Astrocyte (in vitro differentiated cells and primary cell): ENCODE results near the gene LAMA3. TPM values are rescaled to one million over a fixed set of nuclear protein-coding genes. Genes with fewer than 3 reads are reported as not detected.

ENCODE experiments used
- DNase-seq: peaks from one replicate; pipeline ENCODE4 v3.0.0-alpha.2; 2010; ENCODE audit warnings: low read depth
- FAIRE-seq: peaks from 2 replicates; lab custom pipeline; 2011; peaks lifted over from hg19 to GRCh38; lab: Jason Lieb, UNC
- H2AFZ ChIP-seq: 2 replicates; pipeline ENCODE4 v1.6.0; 2012; ENCODE audit warnings: low read depth, low read length, inconsistent platforms
- H3K27ac ChIP-seq: 2 replicates; pipeline ENCODE4 v1.5.1; 2011; ENCODE audit warnings: low read depth, low read length, inconsistent platforms
- H3K27me3 ChIP-seq: 2 replicates; pipeline ENCODE4 v1.6.0; 2011; ENCODE audit warnings: low read length, inconsistent platforms; ENCODE audit not compliant: insufficient read depth
- H3K36me3 ChIP-seq: 2 replicates; pipeline ENCODE4 v1.5.1; 2011; ENCODE audit warnings: low read length, inconsistent platforms; ENCODE audit not compliant: insufficient read depth
- H3K4me1 ChIP-seq: 2 replicates; pipeline ENCODE4 v1.5.1; 2011; ENCODE audit warnings: low read length, inconsistent platforms; ENCODE audit not compliant: insufficient read depth
- H3K4me2 ChIP-seq: 2 replicates; pipeline ENCODE4 v1.6.0; 2012; ENCODE audit warnings: low read length, inconsistent platforms
- H3K4me3 ChIP-seq: 2 replicates; pipeline ENCODE4 v1.5.1; 2011; ENCODE audit warnings: low read depth, mild to moderate bottlenecking, low read length, inconsistent platforms; ENCODE audit not compliant: insufficient read depth
- H3K79me2 ChIP-seq: 2 replicates; pipeline ENCODE4 v1.6.0; 2012; ENCODE audit warnings: mild to moderate bottlenecking, low read length, inconsistent platforms; ENCODE audit not compliant: insufficient read depth
- H3K9ac ChIP-seq: 2 replicates; pipeline ENCODE4 v1.6.0; 2012; ENCODE audit warnings: mild to moderate bottlenecking, low read length, inconsistent platforms
- H3K9me3 ChIP-seq: 2 replicates; pipeline ENCODE4 v1.5.1; 2012; ENCODE audit warnings: low read depth, mild to moderate bottlenecking, low read length, inconsistent platforms; ENCODE audit not compliant: insufficient read depth
- H4K20me1 ChIP-seq: 2 replicates; pipeline ENCODE4 v1.6.0; 2012; ENCODE audit warnings: low read length, inconsistent platforms; ENCODE audit not compliant: insufficient read depth
- H3K27ac Mint-ChIP-seq: one replicate; pipeline ENCODE4 v1.8.0; 2021; ENCODE audit warnings: mild to moderate bottlenecking, mixed read lengths; ENCODE audit not compliant: unreplicated experiment
- H3K27me3 Mint-ChIP-seq: one replicate; pipeline ENCODE4 v1.8.0; 2021; ENCODE audit warnings: low read depth, mixed read lengths; ENCODE audit not compliant: unreplicated experiment
- H3K36me3 Mint-ChIP-seq: one replicate; pipeline ENCODE4 v1.8.0; 2021; ENCODE audit warnings: low read depth, mixed read lengths; ENCODE audit not compliant: unreplicated experiment
- H3K4me1 Mint-ChIP-seq: one replicate; pipeline ENCODE4 v1.8.0; 2021; ENCODE audit warnings: low read depth, mixed read lengths; ENCODE audit not compliant: unreplicated experiment
- H3K4me3 Mint-ChIP-seq: one replicate; pipeline ENCODE4 v1.8.0; 2021; ENCODE audit warnings: mild to moderate bottlenecking, moderate library complexity, mixed read lengths; ENCODE audit not compliant: unreplicated experiment
- H3K9me3 Mint-ChIP-seq: one replicate; pipeline ENCODE4 v1.8.0; 2021; ENCODE audit warnings: mild to moderate bottlenecking, mixed read lengths; ENCODE audit not compliant: unreplicated experiment
- EZH2 ChIP-seq: IDR thresholded peaks from 2 replicates; pipeline ENCODE4 v1.6.1; 2012; ENCODE audit warnings: mild to moderate bottlenecking, low read length, inconsistent platforms; ENCODE audit not compliant: insufficient read depth
- total RNA-seq: library from RNA; stranded (reverse); gene quantifications from 2 replicates; pipeline ENCODE4 v1.2.1, GENCODE V29; 2021
- TF ChIP-seq, protein P1 (sequence below): IDR thresholded peaks from 2 replicates; pipeline ENCODE4 v1.5.1; 2011; ENCODE audit warnings: low read depth, mild to moderate bottlenecking, inconsistent platforms, low read length, moderate library complexity; ENCODE audit not compliant: insufficient read depth

LAMA3 gene
- total RNA-seq, 1 donor from 2014 or later = 0.86 TPM

DNA sequence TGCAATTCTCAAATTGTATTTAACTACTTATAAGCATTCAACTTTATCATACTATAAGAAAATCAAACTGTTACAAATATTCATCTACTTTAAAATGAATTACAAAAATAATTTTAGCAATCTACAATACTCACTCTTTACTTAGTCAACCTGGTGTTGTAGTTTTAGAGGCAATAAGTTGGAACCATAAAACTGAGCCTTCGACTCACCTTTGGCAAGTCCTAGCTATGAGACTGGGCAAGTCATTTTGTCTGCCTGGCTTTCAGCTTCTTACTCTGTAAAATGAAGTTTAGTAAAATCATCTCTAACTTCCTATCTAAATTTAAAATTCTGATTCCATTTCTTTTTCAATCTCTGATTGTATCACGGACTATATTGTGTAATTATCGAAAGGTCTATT is 161.0 kb downstream of the LAMA3 start:
- no peak overlapping the region for H3K4me3 Mint-ChIP-seq
- no peaks in the 10 kb centered on the region for H3K9me3 Mint-ChIP-seq
- H3K27me3 Mint-ChIP-seq = peaks cover 13% of the 10 kb centered on the region
- peaks cover 4% of the 10 kb centered on the region for H3K4me1 Mint-ChIP-seq
- no peaks in the 10 kb centered on the region for H3K9me3 ChIP-seq
- no peaks in the 10 kb centered on the region for H3K36me3 ChIP-seq
- H3K9ac ChIP-seq = no peak overlapping the region
- H3K36me3 Mint-ChIP-seq = peaks cover 2% of the 10 kb centered on the region
- H3K79me2 ChIP-seq = no peaks in the 10 kb centered on the region
- H2AFZ ChIP-seq = no peak overlapping the region
- FAIRE-seq = no peak
- peaks cover 1% of the 10 kb centered on the region for H3K4me1 ChIP-seq
- H3K4me3 ChIP-seq = no peak overlapping the region
- no peak for DNase-seq
- no peak overlapping the region for H3K27ac ChIP-seq
- H4K20me1 ChIP-seq = no peaks in the 10 kb centered on the region
- H3K27me3 ChIP-seq = no peaks in the 10 kb centered on the region
- TF ChIP-seq, protein P1, sequence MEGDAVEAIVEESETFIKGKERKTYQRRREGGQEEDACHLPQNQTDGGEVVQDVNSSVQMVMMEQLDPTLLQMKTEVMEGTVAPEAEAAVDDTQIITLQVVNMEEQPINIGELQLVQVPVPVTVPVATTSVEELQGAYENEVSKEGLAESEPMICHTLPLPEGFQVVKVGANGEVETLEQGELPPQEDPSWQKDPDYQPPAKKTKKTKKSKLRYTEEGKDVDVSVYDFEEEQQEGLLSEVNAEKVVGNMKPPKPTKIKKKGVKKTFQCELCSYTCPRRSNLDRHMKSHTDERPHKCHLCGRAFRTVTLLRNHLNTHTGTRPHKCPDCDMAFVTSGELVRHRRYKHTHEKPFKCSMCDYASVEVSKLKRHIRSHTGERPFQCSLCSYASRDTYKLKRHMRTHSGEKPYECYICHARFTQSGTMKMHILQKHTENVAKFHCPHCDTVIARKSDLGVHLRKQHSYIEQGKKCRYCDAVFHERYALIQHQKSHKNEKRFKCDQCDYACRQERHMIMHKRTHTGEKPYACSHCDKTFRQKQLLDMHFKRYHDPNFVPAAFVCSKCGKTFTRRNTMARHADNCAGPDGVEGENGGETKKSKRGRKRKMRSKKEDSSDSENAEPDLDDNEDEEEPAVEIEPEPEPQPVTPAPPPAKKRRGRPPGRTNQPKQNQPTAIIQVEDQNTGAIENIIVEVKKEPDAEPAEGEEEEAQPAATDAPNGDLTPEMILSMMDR = no peak
- no peak for TF ChIP-seq EZH2
- no peak overlapping the region for H3K27ac Mint-ChIP-seq
- H3K4me2 ChIP-seq = no peak overlapping the region

DNA sequence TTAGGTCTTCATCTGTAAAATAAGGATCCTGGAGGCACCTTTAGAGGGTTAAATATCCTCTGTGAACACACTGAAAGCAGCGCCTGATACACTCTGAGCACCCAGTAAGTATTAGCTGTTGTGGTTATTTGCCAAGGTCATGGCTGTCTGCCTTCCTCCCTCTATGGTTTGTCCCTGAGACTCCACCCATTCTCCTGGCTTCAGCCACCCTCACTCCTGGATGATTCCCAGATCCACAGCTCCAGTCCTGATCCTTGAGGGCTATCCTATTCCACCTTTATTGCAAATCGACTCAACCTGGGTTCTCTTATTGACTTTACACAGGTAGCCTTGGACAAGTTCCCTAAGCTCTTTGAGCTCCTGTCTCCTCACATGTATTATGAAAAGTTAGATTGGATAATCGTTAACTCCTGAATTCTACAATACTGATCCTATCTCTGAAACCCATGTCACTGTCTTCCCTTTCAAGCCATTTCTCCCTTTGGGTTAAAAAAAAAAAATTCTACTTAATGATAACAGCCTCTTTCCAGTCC is 162.3 kb downstream of the LAMA3 start:
- peaks cover 2% of the 10 kb centered on the region for H3K36me3 Mint-ChIP-seq
- no peak for FAIRE-seq

More for the DNA sequence above, 162.3 kb downstream of the LAMA3 start:
- H3K4me1 ChIP-seq = peaks cover 3% of the 10 kb centered on the region
- H3K9me3 Mint-ChIP-seq = no peaks in the 10 kb centered on the region
- no peaks in the 10 kb centered on the region for H3K27me3 ChIP-seq
- H3K36me3 ChIP-seq = no peaks in the 10 kb centered on the region
- no peak for DNase-seq
- no peaks in the 10 kb centered on the region for H3K79me2 ChIP-seq
- H3K27ac Mint-ChIP-seq = no peak overlapping the region
- no peak overlapping the region for H2AFZ ChIP-seq
- H3K4me2 ChIP-seq = no peak overlapping the region
- H3K9ac ChIP-seq = no peak overlapping the region
- H3K4me3 Mint-ChIP-seq = no peak overlapping the region
- peaks cover 13% of the 10 kb centered on the region for H3K27me3 Mint-ChIP-seq
- H3K27ac ChIP-seq = no peak overlapping the region
- no peaks in the 10 kb centered on the region for H3K9me3 ChIP-seq
- no peaks in the 10 kb centered on the region for H4K20me1 ChIP-seq
- peaks cover 8% of the 10 kb centered on the region for H3K4me1 Mint-ChIP-seq
- H3K4me3 ChIP-seq = no peak overlapping the region
- TF ChIP-seq, protein P1 = no peak
- TF ChIP-seq EZH2 = no peak
